LNCaP clone FGC (cell line): ENCODE results near the gene LINC00632.
A peak's percentile ranks its signal among the peaks of the same experiment; 100 is the strongest.
"Not testable (repeated sequence)": the region's sequence is repeated elsewhere in the genome, so short reads cannot be mapped to it uniquely, and the experiment has no call there.

Experiments
- DNase-seq: peaks from one replicate; pipeline ENCODE4 v3.0.0-alpha.2; 2011; ENCODE audit warnings: low read depth
- H3K4me3 ChIP-seq: 2 replicates; pipeline ENCODE4 v1.5.1; 2011; ENCODE audit warnings: mild to moderate bottlenecking, low read depth, low read length, control low read depth
- CTCF ChIP-seq: IDR thresholded peaks from 2 replicates; pipeline ENCODE4 v1.5.1; 2012; ENCODE audit warnings: mild to moderate bottlenecking; ENCODE audit not compliant: control insufficient read depth, insufficient read depth; ENCODE audit errors: extremely low read depth

LINC00632 gene

GRCh38 chrX:140709421-140709846, at the start of gene LINC00632:
Gene LINC00632, plus strand, starts transcription at chrX:140709759.
- TF ChIP-seq CTCF, result no peak
- no peak for DNase-seq
- no peak within 1 kb of the TSS for H3K4me3 ChIP-seq

GRCh38 chrX:140661643-140662042, 47.9 kb upstream of the LINC00632 start:
- H3K4me3 ChIP-seq, result no peak overlapping the region
- peak; percentile 46 for TF ChIP-seq CTCF
- DNase-seq, result no peak

- no peak for DNase-seq
- H3K4me3 ChIP-seq, result no peak overlapping the region
- TF ChIP-seq CTCF, result peak; percentile 50
Observed at GRCh38 chrX:140664939-140665338, 44.6 kb upstream of the LINC00632 start.

- no peak overlapping the region for H3K4me3 ChIP-seq
- no peak for DNase-seq
- TF ChIP-seq CTCF, result no peak
Observed at GRCh38 chrX:140672840-140673731, 36.5 kb upstream of the LINC00632 start.

- no peak overlapping the region for H3K4me3 ChIP-seq
- no peak for DNase-seq
- TF ChIP-seq CTCF, result no peak
Observed at GRCh38 chrX:140687706-140688105, 21.9 kb upstream of the LINC00632 start.

- H3K4me3 ChIP-seq, result not testable (repeated sequence)
Observed at GRCh38 chrX:140691596-140691995, 18.0 kb upstream of the LINC00632 start.

GRCh38 chrX:140697618-140698017, 11.9 kb upstream of the LINC00632 start:
- 0 out of 2 replicates have a peak, but pooled peaks have one; percentile 6 for TF ChIP-seq CTCF
- H3K4me3 ChIP-seq, result no peak overlapping the region
- DNase-seq, result no peak

More at GRCh38 chrX:140691596-140691995, 18.0 kb upstream of the LINC00632 start:
- not testable (repeated sequence) for DNase-seq
